GM12875 (cell line): Measurements from ENCODE around the gene PDE4D.
"Not testable (repeated sequence)": the region's sequence is repeated elsewhere in the genome, so short reads cannot be mapped to it uniquely, and the experiment has no call there.

Experiments
- H3K4me3 ChIP-seq: one replicate; pipeline ENCODE4 v1.5.1; 2011; ENCODE audit warnings: low read depth, low read length, control low read depth
- TF ChIP-seq, protein P1 (sequence below): IDR thresholded peaks from 2 replicates; pipeline ENCODE4 v1.5.1; 2011; ENCODE audit warnings: low read depth, mild to moderate bottlenecking, control low read depth, inconsistent platforms, low read length, moderate library complexity, borderline replicate concordance; ENCODE audit not compliant: insufficient read depth

PDE4D gene

DNA sequence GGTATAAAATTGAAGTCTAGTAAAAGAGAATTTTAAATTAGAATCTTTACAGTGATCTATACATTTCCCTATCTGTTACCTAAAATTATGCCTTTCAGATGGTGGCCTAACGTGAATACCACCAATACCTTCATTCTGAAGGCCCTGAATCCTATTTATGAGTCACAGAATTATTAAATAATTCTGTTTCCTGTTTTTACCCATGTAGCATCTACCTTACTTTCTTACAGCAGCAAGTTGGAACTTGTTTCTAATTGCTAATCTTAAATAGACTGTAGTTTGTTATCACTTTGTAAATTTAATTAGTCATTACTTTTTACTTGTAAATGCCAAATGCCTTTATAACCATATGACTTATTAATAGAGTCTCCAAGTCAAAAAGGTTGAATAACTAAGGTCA is 135.0 kb downstream of the PDE4D start:
- TF ChIP-seq, protein P1, sequence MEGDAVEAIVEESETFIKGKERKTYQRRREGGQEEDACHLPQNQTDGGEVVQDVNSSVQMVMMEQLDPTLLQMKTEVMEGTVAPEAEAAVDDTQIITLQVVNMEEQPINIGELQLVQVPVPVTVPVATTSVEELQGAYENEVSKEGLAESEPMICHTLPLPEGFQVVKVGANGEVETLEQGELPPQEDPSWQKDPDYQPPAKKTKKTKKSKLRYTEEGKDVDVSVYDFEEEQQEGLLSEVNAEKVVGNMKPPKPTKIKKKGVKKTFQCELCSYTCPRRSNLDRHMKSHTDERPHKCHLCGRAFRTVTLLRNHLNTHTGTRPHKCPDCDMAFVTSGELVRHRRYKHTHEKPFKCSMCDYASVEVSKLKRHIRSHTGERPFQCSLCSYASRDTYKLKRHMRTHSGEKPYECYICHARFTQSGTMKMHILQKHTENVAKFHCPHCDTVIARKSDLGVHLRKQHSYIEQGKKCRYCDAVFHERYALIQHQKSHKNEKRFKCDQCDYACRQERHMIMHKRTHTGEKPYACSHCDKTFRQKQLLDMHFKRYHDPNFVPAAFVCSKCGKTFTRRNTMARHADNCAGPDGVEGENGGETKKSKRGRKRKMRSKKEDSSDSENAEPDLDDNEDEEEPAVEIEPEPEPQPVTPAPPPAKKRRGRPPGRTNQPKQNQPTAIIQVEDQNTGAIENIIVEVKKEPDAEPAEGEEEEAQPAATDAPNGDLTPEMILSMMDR = no peak
- H3K4me3 ChIP-seq = no peak overlapping the region

DNA sequence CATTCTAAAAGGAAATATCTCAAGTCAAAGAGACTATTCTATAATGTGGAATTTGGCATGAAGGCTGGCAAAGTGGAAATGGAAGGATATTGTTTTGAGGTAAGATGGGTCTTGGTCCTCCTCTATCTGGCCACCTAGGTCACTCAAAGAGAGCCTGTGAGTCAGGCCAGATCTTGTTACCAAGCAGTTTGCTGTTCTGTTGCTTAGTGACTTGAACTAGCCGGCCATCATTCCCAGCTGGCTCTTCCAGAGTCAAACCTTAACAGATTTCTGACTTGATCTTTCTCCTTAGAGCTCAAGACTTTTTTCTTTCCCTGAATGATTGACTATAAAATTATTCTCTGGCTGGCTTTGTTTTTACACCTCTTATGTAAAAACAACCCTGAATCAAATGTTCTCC is 136.1 kb downstream of the PDE4D start:
- TF ChIP-seq, protein P1 = no peak
- no peak overlapping the region for H3K4me3 ChIP-seq

DNA sequence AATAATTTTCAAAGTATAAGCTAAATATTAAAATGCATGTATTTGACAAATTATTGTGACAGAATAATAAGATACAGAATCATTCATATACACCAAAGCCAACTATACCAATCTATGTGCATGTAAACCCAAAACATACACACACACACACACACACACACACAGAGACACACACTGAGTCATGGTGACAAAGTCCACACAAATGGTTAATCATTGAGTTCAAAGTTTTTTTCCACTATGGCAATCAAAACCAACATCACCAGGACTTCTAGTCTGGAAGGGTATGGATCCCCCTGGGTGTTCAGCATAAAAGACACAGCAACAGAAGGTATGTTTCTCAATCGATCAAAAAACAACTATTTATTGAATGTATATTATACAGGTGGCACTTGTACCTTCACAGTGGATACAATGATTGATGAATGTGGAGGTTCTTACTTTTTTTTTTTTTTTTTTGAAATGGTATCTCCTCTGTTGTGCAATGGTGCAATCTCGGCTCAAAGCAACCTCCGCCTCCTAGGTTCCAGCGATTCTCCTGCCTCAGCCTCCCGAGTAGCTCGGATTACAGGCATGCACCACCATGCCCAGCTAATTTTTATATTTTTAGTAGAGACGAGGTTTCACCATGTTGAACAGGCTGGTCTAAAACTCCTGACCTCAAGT is 137.0 kb downstream of the PDE4D start:
- TF ChIP-seq, protein P1 = no peak
- H3K4me3 ChIP-seq = no peak overlapping the region

DNA sequence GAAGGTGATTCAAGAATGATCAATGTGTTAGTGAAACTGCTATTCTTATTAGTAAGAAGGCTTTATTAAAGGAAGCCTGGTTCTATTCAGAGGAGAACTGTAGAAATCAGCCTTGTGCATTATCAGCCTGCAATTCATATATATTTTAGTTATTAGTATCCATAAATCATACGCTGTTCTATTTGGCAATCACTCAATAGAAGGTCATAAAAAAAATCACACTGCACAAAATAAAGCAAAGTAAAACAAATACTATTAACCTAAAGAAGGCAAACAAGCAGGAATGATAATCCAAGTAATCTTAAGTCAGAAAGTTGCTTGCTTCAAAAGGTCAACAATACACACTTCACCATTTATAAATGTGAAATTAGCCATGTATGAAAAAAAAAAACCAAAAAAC is 138.1 kb downstream of the PDE4D start:
- no peak overlapping the region for H3K4me3 ChIP-seq
- TF ChIP-seq, protein P1 = no peak

DNA sequence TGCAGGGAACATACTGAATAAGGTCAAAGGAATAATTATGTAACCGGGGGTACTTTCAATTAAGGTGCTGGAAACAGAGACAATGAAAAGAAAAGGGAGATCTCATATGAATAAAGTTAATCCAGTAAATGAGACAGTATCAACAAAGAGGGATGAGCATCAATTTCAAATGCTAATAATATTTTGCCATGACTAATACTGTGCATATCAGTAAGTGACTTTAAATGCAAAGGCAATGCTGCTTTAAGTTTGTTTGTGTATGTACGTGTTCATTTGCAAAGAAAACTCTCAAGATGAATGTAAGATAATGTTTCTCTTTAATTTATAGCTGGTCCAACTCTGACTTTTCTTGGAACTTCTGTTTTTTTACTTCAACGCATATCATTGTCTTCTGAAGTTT is 139.9 kb downstream of the PDE4D start:
- TF ChIP-seq, protein P1 = no peak
- no peak overlapping the region for H3K4me3 ChIP-seq

DNA sequence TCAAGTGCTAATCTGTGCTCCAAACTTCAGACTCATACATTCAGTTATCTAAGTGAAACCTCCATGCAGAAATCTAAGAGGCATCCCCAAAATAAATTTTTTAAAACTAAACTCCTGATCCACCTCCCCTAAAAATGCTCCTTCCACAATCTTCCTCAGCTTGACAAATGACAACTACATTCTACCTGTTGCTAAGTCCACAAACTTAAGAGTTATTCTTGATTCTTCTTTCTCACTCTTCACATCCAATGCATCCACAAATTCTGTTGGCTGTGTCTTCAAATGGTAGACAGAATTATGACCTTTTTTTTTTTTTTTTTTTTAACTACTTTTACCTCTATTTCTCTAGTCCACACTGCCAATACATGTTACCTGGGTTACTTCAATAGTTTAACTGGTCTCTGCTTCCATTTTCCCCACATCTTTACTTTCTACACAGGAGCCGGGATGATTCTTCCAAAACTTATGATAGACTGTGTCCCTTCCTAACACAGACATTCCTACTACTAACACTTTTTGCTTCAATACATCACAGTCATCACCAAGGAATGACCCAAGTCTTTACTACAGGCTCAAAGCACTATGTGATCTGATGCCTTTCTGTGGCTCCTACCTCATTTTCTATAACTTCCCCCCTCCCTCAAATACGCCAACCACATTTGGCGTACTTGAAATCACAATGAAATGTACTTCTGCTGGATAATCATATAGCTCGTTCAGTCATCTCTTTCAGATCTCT is 143.6 kb downstream of the PDE4D start:
- TF ChIP-seq, protein P1 = no peak
- no peak overlapping the region for H3K4me3 ChIP-seq

DNA sequence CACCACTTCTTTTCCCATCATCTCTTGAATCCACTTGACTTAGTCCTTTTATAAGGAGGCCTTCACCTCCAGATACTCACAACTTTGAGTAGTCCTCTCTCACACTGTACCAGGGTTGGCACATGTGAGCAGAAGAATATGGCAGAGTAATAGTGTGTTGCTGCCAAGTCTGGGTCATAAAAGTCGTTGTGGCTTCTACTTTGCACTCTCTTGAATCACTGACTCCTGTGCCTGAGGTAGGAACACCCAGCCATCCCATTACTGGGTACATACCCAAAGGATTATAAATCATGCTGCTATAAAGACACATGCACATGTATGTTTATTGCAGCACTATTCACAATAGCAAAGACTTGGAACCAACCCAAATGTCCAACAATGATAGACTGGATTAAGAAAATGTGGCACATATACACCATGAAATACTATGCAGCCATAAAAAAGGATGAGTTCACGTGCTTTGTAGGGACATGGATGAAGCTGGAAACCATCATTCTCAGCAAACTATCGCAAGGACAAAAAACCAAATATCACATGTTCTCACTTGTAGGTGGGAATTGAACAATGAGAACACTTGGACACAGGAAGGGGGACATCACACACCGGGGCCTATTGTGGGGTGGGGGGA is 145.4 kb downstream of the PDE4D start:
- H3K4me3 ChIP-seq = not testable (repeated sequence)
